SU-DHL-6 (cell line): ENCODE data around the gene PARVB.

Experiments
- H2AFZ ChIP-seq: fragments of 200-600 bp; sonication (generic); 2 replicates; pipeline ENCODE4 v1.6.1; 2014; ENCODE audit warnings: low read depth, mild to moderate bottlenecking, moderate library complexity, mixed read lengths, antibody characterized with exemption, low read length; ENCODE audit not compliant: severe bottlenecking
- H3F3A ChIP-seq: fragments of 200-600 bp; shearing (Covaris generic); 2 replicates; pipeline ENCODE4 v1.6.0; 2016; ENCODE audit warnings: antibody characterized with exemption, mild to moderate bottlenecking; ENCODE audit not compliant: insufficient read depth
- H3K27ac ChIP-seq: fragments of 200-600 bp; sonication (generic); 2 replicates; pipeline ENCODE4 v1.5.1; 2016; ENCODE audit warnings: low read depth, mild to moderate bottlenecking, low read length, moderate library complexity, mixed read lengths
- H3K27me3 ChIP-seq: fragments of 200-600 bp; sonication (generic), shearing (Covaris generic); 2 replicates; pipeline ENCODE4 v1.6.0; 2014; ENCODE audit warnings: mild to moderate bottlenecking, low read length
- H3K36me3 ChIP-seq: fragments of 200-600 bp; sonication (generic); 2 replicates; pipeline ENCODE4 v1.6.1; 2014; ENCODE audit warnings: mild to moderate bottlenecking, low read length, mixed read lengths
- H3K4me2 ChIP-seq: fragments of 300-600, 200-600 bp; shearing (Covaris generic), sonication (generic); 2 replicates; pipeline ENCODE4 v1.6.0; 2014; ENCODE audit warnings: low read length, low read depth, mild to moderate bottlenecking; ENCODE audit not compliant: poor library complexity, severe bottlenecking
- H3K4me3 ChIP-seq: fragments of 200-600 bp; sonication (generic); 2 replicates; pipeline ENCODE4 v1.5.1; 2014; ENCODE audit warnings: antibody characterized with exemption, low read length, mild to moderate bottlenecking, mixed read lengths; ENCODE audit not compliant: insufficient read depth, poor library complexity, severe bottlenecking
- H3K79me2 ChIP-seq: fragments of 200-600 bp; sonication (generic); 2 replicates; pipeline ENCODE4 v1.6.1; 2014; ENCODE audit warnings: mild to moderate bottlenecking, low read length, moderate library complexity; ENCODE audit not compliant: insufficient read depth
- H3K9ac ChIP-seq: fragments of 200-600 bp; sonication (generic); 2 replicates; pipeline ENCODE4 v1.7.0; 2014; ENCODE audit warnings: mild to moderate bottlenecking, low read length
- H3K9me2 ChIP-seq: fragments of 200-600 bp; sonication (generic); replicated peaks from 2 replicates; pipeline ENCODE4 v1.6.1; 2014; ENCODE audit warnings: low read length; ENCODE audit not compliant: insufficient read depth
- H3K9me3 ChIP-seq: fragments of 200-600 bp; sonication (generic); 2 replicates; pipeline ENCODE4 v1.6.1; 2014; ENCODE audit warnings: low read length, mixed read lengths; ENCODE audit not compliant: insufficient read depth
- H4K20me1 ChIP-seq: fragments of 200-600 bp; sonication (generic); 2 replicates; pipeline ENCODE4 v1.6.1; 2014; ENCODE audit warnings: low read depth, mild to moderate bottlenecking, antibody characterized with exemption, low read length, moderate library complexity, mixed read lengths
- EZH2phosphoT487 ChIP-seq: fragments of 200-600 bp; sonication (generic), shearing (Covaris generic); conservative IDR thresholded peaks from 2 replicates; pipeline ENCODE4 v1.6.1; 2018; ENCODE audit warnings: mild to moderate bottlenecking, antibody characterized with exemption, low read length, moderate library complexity, mixed read lengths
- TF ChIP-seq, protein P1 (sequence below): fragments of 200-600 bp; sonication (generic); IDR thresholded peaks from one replicate; pipeline ENCODE4 v1.5.1; 2017; ENCODE audit warnings: antibody characterized with exemption, mild to moderate bottlenecking, low read length, moderate library complexity; ENCODE audit not compliant: insufficient read depth, poor library complexity, severe bottlenecking

Gene PARVB

DNA sequence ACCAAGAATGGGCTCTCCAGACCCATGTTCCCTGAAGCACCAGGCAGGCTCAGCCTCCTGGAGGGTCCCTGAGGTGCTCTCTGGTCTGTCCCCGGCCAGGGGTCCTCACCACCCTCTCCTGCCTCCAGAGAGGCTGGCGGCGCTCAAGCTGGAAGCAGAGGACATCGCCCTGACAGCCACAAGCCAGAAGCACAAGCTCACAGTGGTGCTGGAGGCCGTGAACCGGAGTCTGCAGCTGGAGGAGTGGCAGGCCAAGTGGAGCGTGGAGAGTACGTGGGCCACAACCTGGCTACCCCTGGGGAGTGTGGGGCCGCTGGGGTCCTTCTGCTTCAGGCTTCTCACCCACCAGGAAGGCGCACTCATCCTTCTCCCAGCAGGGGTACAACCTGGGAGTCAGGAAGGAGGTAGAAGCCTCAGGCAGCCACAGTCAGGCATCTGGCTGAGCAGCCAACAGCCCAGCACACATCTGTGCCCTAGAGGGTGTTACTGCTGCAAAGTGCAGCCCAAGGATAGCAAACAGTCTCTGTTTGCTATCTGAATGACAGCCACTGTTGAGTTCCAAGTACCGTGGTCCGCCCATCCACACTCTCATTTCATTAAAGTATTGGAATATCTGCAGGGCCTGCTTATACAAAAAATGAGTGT lies 165.0 kb downstream of the PARVB start:
- no peaks in the 10 kb centered on the region for H3K9me3 ChIP-seq
- H3K4me3 ChIP-seq: no peak overlapping the region
- H3K9ac ChIP-seq: no peak overlapping the region
- no peaks in the 10 kb centered on the region for H3F3A ChIP-seq
- no peak overlapping the region for H2AFZ ChIP-seq
- H3K36me3 ChIP-seq: no peaks in the 10 kb centered on the region
- TF ChIP-seq, protein P1, sequence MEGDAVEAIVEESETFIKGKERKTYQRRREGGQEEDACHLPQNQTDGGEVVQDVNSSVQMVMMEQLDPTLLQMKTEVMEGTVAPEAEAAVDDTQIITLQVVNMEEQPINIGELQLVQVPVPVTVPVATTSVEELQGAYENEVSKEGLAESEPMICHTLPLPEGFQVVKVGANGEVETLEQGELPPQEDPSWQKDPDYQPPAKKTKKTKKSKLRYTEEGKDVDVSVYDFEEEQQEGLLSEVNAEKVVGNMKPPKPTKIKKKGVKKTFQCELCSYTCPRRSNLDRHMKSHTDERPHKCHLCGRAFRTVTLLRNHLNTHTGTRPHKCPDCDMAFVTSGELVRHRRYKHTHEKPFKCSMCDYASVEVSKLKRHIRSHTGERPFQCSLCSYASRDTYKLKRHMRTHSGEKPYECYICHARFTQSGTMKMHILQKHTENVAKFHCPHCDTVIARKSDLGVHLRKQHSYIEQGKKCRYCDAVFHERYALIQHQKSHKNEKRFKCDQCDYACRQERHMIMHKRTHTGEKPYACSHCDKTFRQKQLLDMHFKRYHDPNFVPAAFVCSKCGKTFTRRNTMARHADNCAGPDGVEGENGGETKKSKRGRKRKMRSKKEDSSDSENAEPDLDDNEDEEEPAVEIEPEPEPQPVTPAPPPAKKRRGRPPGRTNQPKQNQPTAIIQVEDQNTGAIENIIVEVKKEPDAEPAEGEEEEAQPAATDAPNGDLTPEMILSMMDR: no peak
- no peak for TF ChIP-seq EZH2phosphoT487
- no peaks in the 10 kb centered on the region for H3K27me3 ChIP-seq
- no peaks in the 10 kb centered on the region for H4K20me1 ChIP-seq
- H3K4me2 ChIP-seq: no peak overlapping the region
- no peaks in the 10 kb centered on the region for H3K79me2 ChIP-seq
- H3K9me2 ChIP-seq: no peaks in the 10 kb centered on the region
- no peak overlapping the region for H3K27ac ChIP-seq

DNA sequence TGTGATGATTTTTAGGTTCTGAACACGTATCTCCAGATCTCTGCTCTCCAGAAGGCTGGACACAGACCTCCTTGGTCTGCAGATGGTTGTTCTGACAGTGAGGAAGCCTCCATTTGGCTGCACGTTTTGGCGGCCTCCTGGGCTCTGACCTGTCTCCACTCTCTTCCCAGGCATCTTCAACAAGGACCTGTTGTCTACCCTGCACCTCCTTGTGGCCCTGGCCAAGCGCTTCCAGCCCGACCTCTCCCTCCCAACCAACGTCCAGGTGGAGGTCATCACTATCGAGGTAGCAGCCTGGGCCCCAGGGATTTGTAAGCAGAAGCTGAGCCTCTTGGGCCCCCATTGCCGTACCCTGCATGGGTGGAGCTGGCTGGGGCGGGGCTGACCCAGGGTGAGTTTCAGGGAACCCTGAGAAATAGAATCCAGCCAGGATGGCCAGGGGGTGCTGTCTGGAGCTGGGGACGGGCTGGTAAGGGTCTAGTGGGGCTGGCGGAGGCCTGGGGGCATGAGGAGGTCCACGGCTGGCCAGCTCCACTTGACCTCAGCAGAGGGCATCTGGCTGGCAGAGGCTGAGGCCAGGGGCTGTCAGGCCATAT lies 166.4 kb downstream of the PARVB start:
- H3K9me3 ChIP-seq: no peaks in the 10 kb centered on the region
- no peak overlapping the region for H3K4me3 ChIP-seq
- no peak overlapping the region for H3K4me2 ChIP-seq
- H3F3A ChIP-seq: no peaks in the 10 kb centered on the region
- H2AFZ ChIP-seq: no peak overlapping the region
- no peaks in the 10 kb centered on the region for H3K79me2 ChIP-seq
- no peaks in the 10 kb centered on the region for H4K20me1 ChIP-seq
- no peaks in the 10 kb centered on the region for H3K9me2 ChIP-seq
- TF ChIP-seq, protein P1: no peak
- TF ChIP-seq EZH2phosphoT487: no peak
- no peaks in the 10 kb centered on the region for H3K27me3 ChIP-seq
- H3K27ac ChIP-seq: no peak overlapping the region
- H3K9ac ChIP-seq: no peak overlapping the region
- no peaks in the 10 kb centered on the region for H3K36me3 ChIP-seq

DNA sequence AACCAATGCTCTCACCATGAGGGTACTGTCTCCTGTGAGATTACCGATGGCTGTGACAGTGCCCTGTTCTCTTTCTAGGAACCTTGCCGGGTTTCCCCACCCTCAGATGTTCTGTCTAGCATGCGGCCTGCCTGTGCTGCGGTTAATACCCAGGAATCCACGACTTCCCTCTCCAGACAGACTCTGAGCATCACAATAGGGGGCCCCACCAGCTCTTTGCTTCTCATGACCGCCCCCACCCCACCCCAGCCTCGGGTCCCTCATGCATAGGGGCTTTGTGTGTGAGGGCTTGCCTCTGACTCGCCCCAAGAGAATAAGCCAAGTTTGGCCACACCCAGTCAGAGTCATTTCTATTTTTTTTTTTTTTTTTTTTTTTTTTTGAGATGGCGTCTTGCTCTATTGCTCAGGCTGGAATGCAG lies 166.9 kb downstream of the PARVB start:
- Histone ChIP-seq H3K9ac (no peak overlapping the region), H3K4me3 (no peak overlapping the region), H3K36me3 (no peaks in the 10 kb centered on the region), H3K79me2 (no peaks in the 10 kb centered on the region), H3K27me3 (no peaks in the 10 kb centered on the region), H3K27ac (no peak overlapping the region), H3K4me2 (no peak overlapping the region), H3K9me2 (no peaks in the 10 kb centered on the region), H4K20me1 (no peaks in the 10 kb centered on the region), H2AFZ (no peak overlapping the region), H3K9me3 (no peaks in the 10 kb centered on the region), H3F3A (no peaks in the 10 kb centered on the region)
- no peak for TF ChIP-seq EZH2phosphoT487
- TF ChIP-seq, protein P1: no peak
